ENCODE measurements around the gene PLCXD3. TPM values are rescaled to one million over a fixed set of nuclear protein-coding genes. Genes with fewer than 3 reads are reported as not detected.

Gene PLCXD3
- total RNA-seq, 1 donor from 2014 or later = not detected

GRCh38 chr5:41277476-41278245, 232.7 kb downstream of the PLCXD3 start:
- Mint-ChIP-seq H3K4me1 (ENCODE audit: low read depth) (no peaks in the 10 kb centered on the region), H3K4me3 (ENCODE audit: unreplicated experiment) (no peak overlapping the region), H3K9me3 (ENCODE audit: low read depth) (no peaks in the 10 kb centered on the region), H3K36me3 (ENCODE audit: low read depth) (no peaks in the 10 kb centered on the region), H3K27me3 (ENCODE audit: low read depth) (peaks cover 22% of the 10 kb centered on the region), H3K27ac (ENCODE audit: unreplicated experiment) (no peak overlapping the region)
- no peak for DNase-seq (ENCODE audit: low spot score)
- TF ChIP-seq CTCF (IDR thresholded peaks at IDR 0.05) = no peak

GRCh38 chr5:41275813-41276512, 234.4 kb downstream of the PLCXD3 start:
- Mint-ChIP-seq H3K9me3 (ENCODE audit: low read depth) (no peaks in the 10 kb centered on the region), H3K27me3 (ENCODE audit: low read depth) (peaks cover 12% of the 10 kb centered on the region), H3K4me1 (ENCODE audit: low read depth) (no peaks in the 10 kb centered on the region), H3K36me3 (ENCODE audit: low read depth) (no peaks in the 10 kb centered on the region), H3K4me3 (ENCODE audit: unreplicated experiment) (no peak overlapping the region), H3K27ac (ENCODE audit: unreplicated experiment) (no peak overlapping the region)
- no peak for DNase-seq (ENCODE audit: low spot score)
- TF ChIP-seq CTCF (IDR thresholded peaks at IDR 0.05) = no peak

GRCh38 chr5:41270423-41271251, 239.8 kb downstream of the PLCXD3 start:
- no peaks in the 10 kb centered on the region for H3K9me3 Mint-ChIP-seq (ENCODE audit: low read depth)
- H3K36me3 Mint-ChIP-seq (ENCODE audit: low read depth) = no peaks in the 10 kb centered on the region
- H3K4me3 Mint-ChIP-seq (ENCODE audit: unreplicated experiment) = no peak overlapping the region
- H3K27me3 Mint-ChIP-seq (ENCODE audit: low read depth) = peaks cover 22% of the 10 kb centered on the region
- H3K4me1 Mint-ChIP-seq (ENCODE audit: low read depth) = peaks cover 2% of the 10 kb centered on the region
- H3K27ac Mint-ChIP-seq (ENCODE audit: unreplicated experiment) = no peak overlapping the region
- DNase-seq (ENCODE audit: low spot score) = no peak
- peak; percentile 83 for TF ChIP-seq CTCF (IDR thresholded peaks at IDR 0.05)

GRCh38 chr5:41268894-41269293, 241.5 kb downstream of the PLCXD3 start:
- no peak for DNase-seq (ENCODE audit: low spot score)
- H3K4me1 Mint-ChIP-seq (ENCODE audit: low read depth) = peaks cover 2% of the 10 kb centered on the region
- H3K27ac Mint-ChIP-seq (ENCODE audit: unreplicated experiment) = no peak overlapping the region
- peaks cover 24% of the 10 kb centered on the region for H3K27me3 Mint-ChIP-seq (ENCODE audit: low read depth)
- TF ChIP-seq CTCF (IDR thresholded peaks at IDR 0.05) = no peak
- no peak overlapping the region for H3K4me3 Mint-ChIP-seq (ENCODE audit: unreplicated experiment)
- H3K9me3 Mint-ChIP-seq (ENCODE audit: low read depth) = no peaks in the 10 kb centered on the region
- no peaks in the 10 kb centered on the region for H3K36me3 Mint-ChIP-seq (ENCODE audit: low read depth)

- no peak for DNase-seq (ENCODE audit: low spot score)
- Mint-ChIP-seq H3K9me3 (ENCODE audit: low read depth) (no peaks in the 10 kb centered on the region), H3K4me3 (ENCODE audit: unreplicated experiment) (no peak overlapping the region), H3K4me1 (ENCODE audit: low read depth) (peaks cover 2% of the 10 kb centered on the region), H3K27ac (ENCODE audit: unreplicated experiment) (no peak overlapping the region), H3K27me3 (ENCODE audit: low read depth) (peaks cover 29% of the 10 kb centered on the region), H3K36me3 (ENCODE audit: low read depth) (no peaks in the 10 kb centered on the region)
- TF ChIP-seq CTCF (IDR thresholded peaks at IDR 0.05) = no peak
Measured at GRCh38 chr5:41266377-41266776, 244.0 kb downstream of the PLCXD3 start.
